ENCODE measurements around the gene MOBP.
"Not testable (repeated sequence)": the region's sequence is repeated elsewhere in the genome, so short reads cannot be mapped to it uniquely, and the experiment has no call there.

MOBP gene, protein sequence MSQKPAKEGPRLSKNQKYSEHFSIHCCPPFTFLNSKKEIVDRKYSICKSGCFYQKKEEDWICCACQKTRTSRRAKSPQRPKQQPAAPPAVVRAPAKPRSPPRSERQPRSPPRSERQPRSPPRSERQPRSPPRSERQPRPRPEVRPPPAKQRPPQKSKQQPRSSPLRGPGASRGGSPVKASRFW

DNA sequence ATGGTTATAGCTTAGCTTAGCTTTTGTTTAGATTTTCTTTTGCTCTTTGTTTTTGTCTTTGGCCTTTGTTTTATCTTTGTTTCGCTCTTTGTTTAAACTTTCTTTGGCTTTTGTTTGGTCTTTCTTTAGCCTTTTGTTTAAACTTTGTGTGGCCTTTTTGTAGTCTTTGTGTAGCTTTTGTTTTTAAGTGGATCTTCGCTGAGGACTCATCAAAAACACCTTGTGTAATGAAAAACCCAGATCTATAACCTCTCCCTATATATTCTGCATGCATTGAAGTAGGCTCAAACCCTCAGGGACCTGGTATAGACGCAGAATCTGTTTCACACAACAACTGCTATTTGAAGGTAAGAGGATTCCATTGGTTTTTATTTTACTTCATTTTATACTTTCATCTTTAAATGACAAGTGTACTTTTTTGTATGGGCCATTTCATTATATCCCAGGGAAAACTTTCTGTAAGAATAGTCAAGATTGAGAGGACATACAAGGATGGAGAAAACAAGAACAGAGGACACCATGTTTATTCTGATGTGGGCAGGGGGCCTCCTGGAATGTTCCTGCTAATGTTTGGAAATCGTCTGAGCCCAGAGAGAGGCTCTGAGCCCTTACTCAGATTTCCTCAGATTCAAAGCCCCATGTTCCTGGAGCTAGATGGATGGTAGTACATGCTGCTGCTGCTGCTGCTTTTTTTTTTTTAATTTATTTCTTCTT is at the start of gene MOBP:
TSS of gene MOBP (plus strand) at position 287 of the 714 bp plus-strand sequence. CDS start 34,390 bp downstream, outside the sequence.
- DNase-seq = no peak

DNA sequence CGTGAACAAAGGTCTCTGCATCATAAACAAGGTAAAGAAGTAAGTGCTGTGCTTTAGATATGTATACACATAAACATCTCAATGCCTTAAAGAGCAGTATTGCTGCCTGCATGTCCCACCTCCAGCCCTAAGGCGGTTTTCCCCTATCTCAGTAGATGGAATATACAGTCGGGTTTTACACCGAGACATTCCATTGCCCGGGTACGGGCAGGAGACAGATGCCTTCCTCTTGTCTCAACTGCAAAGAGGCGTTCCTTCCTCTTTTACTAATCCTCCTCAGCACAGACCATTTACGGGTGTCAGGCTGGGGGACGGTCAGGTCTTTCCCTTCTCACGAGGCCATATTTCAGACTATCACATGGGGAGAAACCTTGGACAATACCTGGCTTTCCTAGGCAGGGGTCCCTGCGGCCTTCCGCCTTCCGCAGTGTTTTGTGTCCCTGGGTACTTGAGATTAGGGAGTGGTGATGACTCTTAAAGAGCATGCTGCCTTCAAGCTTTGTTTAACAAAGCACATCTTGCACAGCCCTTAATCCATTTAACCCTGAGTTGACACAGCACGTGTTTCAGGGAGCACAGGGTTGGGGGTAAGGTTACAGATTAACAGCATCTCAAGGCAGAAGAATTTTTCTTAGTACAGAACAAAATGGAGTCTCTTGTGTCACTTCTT is 48.8 kb upstream of the MOBP start:
- not testable (repeated sequence) for DNase-seq

DNA sequence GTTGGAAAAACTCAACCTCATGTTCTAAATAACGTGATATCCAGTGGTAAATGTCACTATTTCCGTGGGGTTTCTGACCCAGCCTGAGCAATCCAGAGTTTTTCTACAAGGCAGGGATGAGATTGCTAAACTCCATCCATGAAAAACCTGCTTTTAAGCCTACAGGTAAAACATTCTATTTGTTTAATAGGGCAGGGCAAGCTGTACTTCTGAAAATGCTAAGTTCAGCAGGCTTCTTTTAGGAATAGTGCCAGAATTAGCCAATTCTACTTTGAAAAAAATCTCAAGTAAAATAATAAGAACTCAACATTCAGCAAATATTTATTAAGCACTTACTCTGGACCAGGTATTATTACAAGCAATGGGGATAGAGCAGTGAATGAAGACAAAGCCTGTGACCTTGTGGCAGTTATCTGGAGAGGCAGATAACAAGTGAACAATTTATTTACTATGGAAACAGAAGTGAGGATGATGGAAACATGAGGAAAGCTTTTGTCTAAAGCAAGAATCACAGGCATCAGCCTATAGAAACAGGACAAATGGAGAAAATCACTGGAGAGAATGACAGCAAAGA is 47.7 kb upstream of the MOBP start:
- DNase-seq = peak; percentile 39

DNA sequence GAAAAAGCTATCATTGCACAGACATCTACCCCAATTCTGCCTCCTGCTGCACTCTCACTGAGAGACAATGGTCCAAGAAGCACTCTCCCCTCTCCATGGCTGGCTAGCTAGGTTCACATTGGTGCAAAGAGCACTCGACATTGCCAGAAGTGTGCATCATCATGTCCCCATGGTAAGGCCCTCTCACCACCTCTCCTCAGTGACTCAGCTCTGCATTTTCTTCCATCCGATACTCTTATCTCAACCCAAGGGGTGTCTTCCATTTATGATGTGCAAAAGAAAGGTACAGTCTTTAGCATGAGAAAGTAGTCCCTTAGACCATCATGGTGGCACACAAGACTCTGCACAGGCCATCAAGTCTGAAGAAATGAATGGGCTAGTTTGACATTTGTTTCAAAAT is 46.9 kb upstream of the MOBP start:
- no peak for DNase-seq

DNA sequence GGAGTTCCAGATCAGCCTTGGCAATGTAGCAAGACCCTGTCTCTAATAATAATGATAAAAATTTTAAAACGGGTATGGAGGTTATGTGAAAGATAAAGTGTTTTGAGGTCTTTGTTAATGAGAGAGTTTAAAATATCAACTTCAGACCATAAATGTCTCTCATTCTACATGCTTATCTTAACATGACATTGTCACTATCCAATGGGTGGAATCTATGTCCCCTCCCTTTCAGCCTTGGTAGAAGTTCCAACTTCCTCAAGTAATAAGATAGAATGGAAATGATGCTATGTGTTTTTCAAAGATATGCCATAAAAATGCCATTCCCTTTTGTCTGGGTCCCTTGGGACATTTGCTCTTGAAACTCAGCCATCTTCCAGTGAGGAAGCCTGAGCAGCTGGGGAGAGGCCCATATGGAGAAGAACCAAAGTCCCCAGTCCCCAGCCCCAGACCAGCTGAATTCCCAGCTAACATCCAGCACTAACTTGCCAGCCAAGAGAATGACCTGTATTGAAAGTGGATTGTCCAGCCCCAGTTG is 44.0 kb upstream of the MOBP start:
- no peak for DNase-seq

DNA sequence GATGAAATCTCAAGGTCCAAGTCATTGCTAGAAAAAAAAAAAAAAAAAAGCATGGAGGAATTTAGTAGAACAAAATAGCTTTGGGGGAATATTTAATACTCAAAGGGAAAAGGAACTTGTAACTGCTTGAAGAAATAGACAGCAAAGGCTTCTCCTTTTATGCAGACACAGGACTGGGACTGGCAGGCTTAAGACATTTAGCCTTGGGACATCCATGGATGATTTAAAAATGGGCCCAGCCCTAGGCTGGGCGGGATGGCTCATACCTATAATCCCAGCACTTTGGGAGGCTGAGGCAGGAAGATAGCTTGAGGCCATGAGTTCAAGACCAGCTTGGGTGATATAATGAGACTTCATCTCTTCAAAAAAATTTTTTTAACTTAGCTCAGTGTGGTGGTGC is 41.2 kb upstream of the MOBP start:
- no peak for DNase-seq

DNA sequence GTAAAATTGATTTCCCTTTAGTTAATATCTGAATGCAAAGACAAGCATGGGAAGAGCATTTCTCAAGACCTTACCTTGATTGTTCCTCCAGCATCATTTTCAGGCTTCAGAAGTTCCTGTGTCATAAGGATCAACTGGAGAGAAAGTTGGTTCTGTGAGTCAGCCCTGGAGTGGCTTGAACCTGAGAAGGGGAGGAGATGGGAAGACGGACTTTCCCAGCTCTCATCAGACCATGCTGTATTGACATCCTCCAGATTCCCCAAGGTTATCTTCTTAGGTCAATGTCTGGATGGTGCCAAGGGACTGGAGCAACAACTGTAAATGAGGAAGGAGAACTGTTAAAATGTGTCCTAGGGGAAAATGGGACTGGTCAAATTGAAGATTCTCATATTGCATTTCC is 40.0 kb upstream of the MOBP start:
- DNase-seq = no peak

DNA sequence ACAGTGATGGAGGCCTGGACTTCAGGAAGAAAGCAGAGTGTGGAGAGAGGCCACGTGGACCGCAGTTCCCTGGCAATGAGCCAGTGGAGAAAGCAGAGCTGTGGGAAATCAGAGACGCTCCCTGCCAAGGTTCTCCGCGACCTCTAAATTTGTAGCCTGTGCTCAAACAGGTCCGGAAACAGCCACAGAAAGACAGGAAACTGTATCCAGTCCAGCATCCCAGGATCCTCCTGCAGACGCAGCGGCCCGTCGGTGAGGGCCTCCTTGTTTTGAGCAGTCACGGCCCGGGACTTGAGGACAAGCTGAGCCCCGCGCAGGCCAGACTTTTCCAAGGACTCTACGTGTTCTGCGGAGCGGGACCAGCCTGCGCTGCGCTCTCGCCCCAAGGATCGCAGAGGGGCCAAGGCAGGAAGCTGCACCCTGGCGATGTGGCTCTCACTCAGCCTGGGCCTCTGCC is 38.7 kb upstream of the MOBP start:
- no peak for DNase-seq

DNA sequence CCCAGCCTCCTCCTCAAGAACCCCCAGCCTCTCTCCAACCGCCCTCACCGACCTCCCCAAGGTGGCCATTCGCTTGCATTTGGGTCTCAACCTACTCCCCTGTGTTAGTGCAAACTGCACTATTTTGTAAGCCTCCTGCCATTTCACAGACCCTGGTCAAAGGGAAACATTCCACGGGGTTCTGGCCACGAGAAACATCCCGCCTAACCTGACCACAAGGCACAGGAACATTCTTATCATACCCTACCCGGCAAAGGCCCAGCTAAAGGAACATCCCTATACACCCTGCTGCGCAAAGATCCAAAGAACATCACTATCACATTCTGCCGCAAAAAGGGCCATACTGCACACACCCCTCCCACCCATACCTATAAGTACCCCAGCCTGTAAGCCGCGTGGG is 38.0 kb upstream of the MOBP start:
- DNase-seq = no peak

DNA sequence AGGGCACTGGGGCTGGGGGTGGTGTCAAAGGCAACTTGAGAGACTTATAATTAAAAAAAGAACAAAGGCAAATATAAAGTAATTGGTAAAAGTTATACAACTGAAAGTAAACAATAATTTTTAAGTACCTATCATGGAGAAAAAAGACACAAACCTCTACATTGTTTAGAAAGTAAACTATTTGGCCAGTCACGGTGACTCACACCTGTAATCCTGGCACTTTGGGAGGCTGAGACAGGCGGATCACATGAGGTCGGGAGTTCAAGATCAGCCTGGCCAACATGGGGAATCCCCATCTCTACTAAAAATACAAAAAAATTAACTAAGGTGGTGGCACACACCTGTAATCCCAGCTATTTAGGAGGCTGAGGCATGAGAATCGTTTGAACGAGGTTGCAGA is 35.1 kb upstream of the MOBP start:
- DNase-seq = no peak

DNA sequence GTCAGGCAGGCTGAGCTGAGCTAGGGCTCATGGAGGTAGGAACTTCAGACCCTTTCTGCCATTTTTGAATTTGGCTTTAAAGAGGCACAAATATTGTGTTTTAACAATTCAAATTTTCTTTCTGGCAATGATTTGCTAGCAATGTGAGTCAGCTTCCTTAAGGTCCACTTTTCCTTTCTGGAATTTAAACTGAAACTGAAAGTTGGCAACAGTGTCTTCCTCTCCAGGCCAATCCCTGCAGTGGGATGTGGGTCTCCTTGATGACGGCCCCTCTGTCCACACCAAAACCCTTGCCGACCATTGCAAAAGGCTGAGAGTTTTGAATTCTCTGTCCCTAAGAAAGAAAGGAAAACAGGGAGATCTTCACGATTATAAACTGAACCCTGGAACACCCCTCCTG is 33.8 kb upstream of the MOBP start:
- no peak for DNase-seq

DNA sequence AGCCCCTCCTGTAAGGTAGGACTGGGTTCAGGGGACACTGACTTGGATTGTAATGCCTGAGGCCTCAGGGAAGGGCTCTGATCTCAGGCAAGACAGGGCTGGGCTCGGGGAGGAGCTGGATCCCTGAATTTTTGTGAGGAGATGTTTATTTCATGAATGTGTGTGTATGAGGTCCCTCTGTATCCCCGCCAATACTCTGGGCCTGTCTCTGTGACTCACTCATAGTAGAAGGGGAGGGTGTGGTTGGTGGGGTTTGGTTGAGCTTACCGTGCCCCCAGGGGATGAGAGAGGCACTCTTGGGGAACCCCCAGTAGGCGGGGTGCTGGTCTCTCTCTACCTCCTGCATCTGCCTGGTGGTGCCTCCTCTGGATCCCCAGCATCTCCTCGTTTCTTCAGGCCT is 32.9 kb upstream of the MOBP start:
- no peak for DNase-seq

DNA sequence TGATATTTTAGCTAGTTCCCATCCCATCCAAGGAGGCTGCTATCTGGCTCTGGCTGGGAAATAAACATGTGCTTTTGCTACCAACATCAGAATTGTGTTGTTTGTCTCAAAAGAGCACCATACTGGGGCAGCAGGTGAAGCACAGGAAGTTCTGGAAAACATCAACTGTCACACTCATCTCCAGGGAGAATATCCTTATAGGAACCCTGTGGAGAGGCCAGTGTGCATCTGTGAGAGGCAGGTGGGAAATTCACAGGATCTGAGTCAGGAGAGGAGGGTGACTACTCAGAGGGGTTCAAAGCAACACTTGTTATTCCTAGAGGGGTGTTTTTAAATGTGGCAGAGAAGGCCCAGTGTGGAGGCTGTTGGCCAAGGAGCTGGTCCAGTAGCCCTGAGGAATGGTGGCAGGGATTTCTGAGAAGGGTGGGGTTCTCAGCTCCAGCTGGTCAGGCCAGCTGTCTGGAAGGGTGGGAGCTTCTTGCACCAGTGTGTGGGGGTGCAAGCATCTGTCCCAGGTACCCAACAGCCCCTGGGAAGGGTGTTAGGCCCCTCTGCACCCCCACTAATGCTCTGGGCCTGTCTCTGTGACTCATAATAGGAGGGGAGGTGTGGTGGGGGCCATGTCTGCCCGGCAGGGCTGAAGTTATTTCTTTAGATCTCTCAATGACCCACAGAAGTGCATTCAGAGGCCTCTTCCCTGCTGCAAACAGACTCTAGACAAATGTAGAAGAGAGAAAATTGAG is 32.3 kb upstream of the MOBP start:
- DNase-seq = no peak

DNA sequence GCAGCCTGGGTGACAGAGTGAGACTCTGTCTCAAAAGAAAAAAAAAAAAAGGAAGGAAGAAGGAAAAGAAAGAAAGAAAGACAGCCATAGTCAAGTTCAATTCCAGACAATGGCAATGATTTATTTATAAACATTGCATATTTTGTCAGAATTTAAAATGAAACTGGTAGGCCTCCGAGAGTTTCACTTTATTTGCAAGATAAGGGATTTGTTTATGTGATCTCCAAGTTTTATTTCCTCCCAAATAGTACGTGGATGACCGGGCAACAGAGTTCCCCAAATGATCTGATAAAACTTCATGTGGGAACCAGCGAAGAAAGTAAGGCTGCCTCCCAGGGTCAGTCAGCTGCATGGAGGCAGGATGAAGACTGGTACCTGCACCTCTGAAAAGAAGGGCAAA is 28.6 kb upstream of the MOBP start:
- no peak for DNase-seq

DNA sequence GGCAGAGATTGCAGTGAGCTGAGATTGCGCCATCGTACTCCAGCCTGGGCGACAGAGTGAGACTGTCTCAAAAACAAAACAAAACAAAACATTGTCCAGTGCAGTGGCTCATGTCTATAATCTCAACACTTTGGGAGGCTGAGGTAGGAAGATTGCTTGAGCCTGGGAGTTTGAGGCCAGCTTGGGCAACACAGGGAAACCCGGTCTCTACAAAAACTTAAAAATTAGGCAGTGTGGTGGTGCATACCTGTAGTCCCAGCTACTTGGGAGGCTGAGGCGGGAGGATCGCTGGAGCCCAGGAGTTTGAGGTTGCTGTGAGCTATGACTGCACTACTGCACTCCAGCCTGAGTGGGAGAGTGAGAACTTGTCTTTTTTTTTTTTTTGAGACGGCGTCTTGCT is 27.2 kb upstream of the MOBP start:
- DNase-seq = no peak

DNA sequence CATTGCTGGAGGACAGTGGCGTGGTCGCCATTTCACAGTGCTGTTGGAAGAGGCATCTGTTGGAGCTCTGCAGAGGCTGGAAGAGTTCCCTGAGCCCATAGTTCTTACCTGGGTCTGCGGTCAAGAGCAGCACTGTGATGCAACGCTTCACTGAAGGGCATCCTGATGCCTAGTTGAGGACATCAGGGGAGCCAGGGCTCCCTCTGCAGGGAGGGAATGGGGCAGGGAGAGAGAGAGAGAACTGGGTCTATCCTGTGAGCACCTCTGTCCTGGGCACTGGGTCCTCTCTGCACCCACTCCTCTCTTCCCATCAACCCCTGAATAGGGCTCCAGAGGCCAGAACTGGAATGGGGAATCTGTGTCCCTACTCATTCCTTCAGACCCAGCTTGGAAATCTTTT is 23.9 kb upstream of the MOBP start:
- no peak for DNase-seq

DNA sequence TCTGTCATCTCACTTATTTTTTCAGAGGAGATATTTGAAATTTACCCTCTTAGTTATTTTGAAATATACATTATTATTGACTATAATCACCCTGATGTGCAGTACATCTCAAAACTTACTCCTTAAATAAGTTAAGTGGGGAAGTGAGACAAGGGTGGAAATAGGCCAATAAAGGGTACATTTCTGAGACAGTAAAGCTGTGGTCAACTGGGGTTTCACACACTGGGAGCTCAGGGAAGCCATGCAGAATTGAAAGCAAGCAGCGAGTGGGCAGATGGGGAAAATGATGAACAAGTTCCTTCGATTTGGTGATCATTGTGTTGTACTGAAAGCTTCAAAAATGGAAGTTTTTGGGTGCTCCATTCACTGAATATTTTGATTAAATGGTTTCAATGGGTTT is 21.6 kb upstream of the MOBP start:
- no peak for DNase-seq

DNA sequence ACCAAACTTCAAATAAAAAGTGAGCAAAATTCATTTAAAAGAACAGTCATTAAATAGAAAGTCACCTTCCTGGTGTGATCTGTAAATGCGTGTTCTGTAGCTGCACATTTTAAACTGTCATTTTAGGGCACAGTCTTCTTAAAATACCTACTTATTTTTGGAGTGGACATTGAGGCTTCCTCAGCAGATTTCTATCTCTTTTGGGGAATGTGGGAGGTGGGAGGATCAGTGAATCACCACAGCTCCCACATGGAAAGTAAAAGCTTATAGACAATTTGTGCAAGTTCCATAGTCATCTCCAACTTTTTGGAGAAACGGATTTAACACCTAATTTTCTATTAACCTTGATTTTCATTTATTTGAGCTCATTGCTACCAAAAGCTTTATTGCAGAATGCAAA is 21.0 kb upstream of the MOBP start:
- no peak for DNase-seq

DNA sequence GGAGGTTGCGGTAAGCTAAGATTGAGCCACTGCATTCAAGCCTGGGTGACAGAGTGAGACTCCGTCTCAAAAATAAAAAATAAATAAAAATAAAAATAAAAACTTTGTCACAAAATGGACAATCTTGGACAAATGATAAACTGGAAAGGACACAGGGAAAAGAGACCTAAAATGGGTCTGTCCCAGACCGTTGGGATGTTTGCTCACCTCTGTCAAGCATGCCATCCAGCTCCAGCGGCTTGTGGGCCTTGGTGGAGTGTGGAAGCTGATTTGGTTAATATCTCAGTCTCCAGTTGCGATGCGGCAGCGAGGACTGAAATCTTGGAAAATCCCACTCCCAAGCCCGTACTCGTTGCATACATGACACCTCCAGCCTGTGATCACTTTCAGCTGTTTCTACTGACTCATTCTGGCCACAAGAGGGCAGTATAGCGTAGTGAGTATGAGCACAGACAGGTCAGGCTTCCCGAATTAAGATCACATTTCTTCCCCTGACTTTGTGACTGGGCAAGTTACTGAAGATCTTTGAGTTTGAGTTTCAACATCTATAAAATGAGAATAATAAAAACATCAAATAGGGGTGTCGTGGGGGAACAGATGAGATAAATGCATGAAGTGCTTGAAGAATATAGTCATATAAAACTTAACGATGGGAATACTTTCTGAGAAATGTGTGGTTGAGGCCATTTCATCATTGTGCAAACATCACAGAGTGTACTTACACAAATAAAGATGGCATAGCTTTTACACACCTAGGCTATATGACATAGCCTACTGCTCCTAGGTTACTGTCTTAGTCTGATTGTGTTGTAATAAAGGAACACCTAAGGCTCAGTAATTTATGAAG is 19.6 kb upstream of the MOBP start:
- DNase-seq = peak; percentile 16

DNA sequence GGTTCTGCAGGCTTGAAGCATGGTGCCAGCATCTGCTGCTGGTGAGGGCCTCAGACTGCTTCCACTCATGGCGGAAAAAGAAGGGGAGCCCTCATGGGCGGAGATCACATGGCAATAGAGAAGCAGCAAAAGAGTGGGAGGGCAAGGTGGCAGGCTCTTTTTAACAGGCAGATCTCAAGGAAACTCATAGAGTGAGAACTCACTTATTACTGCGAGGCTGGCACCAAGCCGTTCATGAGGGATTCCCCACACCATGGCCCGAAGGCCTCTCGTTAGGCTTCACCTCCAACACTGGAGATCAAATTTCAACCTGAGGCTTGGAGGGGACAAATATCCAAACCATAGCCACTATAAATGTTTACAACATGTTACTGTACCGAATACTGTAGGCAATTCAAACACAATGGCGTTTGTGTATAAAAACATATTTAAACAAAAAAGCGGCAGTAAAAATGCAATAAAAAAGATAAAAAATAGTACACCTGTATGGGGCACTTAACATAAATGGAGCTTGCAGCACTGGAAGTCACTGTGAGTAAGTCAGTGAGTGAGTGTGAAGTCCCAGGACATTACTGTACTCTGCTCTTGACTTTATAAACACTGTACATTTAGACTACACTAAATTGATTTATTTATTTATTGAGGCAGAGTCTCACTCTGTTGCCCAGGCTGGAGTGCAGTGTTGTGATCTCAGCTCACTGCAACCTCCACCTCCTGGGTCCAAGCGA is 18.8 kb upstream of the MOBP start:
- no peak for DNase-seq

DNA sequence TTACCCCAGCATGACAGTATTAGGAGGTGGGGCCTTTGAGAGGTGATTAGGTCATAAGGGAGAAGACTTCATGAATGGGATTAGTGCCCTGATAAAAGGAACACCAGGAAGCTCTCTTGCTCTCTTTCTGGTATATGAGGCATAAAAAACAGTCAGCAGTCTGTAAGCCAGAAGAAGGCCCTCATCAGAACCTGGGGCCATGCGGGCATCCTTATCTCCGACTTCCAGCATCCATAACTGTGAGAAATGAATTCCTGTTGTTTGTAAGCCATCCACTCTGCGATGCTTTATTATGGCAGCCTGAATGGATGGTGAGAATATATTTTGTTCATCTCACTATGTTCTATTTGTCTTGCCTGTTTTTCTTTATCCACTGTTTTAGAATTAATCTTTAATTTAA is 17.7 kb upstream of the MOBP start:
- no peak for DNase-seq
